ENCODE measurements around the gene THSD4.

- TF ChIP-seq CTCF (IDR thresholded peaks at IDR 0.05) (no peak), POLR2A (IDR thresholded peaks at IDR 0.05) (no peak)
Observed at GRCh38 chr15:71183063-71183462, 67.8 kb downstream of the THSD4 start.
